HCT116 (cell line): ENCODE measurements around the gene DNAAF1. TPM values are rescaled to one million over a fixed set of nuclear protein-coding genes. Genes with fewer than 3 reads are reported as not detected.

Experiments used
- ATAC-seq: fragments of 200-7000 bp; cut with Tn5 transposase; 2 replicates; pipeline ENCODE4 v1.9.1; 2020; ENCODE audit warnings: mild to moderate bottlenecking, moderate library complexity
- BruUV-seq: library from RNA; stranded (reverse); fragments of 400-500 nt; replicated peaks from 2 replicates; lab custom pipeline; 2021; lab: Mats Ljungman, UMichigan
- CTCF ChIA-PET: fragments of 300-600 bp; sonication (Branson Sonifier 250); formaldehyde crosslinking; loops from one replicate; lab custom pipeline; 2021; ENCODE audit warnings: antibody characterized with exemption; lab: Charles Lee
- POLR2A ChIA-PET: fragments of 300-600, 350-600 bp; sonication (Branson Sonifier 250); formaldehyde crosslinking; loops from one replicate; lab custom pipeline; 2021; ENCODE audit warnings: antibody characterized with exemption; lab: Charles Lee
- RAD21 ChIA-PET, 2 experiments: fragments of 300-600 bp; sonication (Branson Sonifier 250); formaldehyde crosslinking; loops; one replicate each; lab custom pipeline; 2023; ENCODE audit warnings: low total read pairs in 2 of 2; ENCODE audit not compliant: uncharacterized antibody in 2 of 2, unreplicated experiment in 2 of 2, low non-redundant PET in 1 of 2; lab: Charles Lee
- DNase-seq: peaks from one replicate; pipeline ENCODE4 v3.0.0-alpha.2; 2010; ENCODE audit warnings: low read depth, low spot score
- H2AFZ ChIP-seq: fragments of 200-600 bp; shearing (Covaris generic), sonication (generic); 2 replicates; pipeline ENCODE4 v1.6.1; 2017; ENCODE audit warnings: low read depth, mixed run types, mixed read lengths, antibody characterized with exemption, low read length; ENCODE audit not compliant: poor library complexity, severe bottlenecking
- H3K27ac ChIP-seq: 2 replicates; pipeline ENCODE4 v1.5.1; 2012; ENCODE audit warnings: low read depth, low read length
- H3K27me3 ChIP-seq: fragments of 200-600 bp; sonication (generic); 2 replicates; pipeline ENCODE4 v1.6.1; 2016; ENCODE audit warnings: mixed run types, low read length, mixed read lengths; ENCODE audit not compliant: insufficient read depth
- H3K36me3 ChIP-seq, 2 experiments: fragments of 200-500 bp in 1 of 2; fragments of 200-600 bp in 1 of 2; sonication (Bioruptor generic) in 1 of 2; sonication (generic) in 1 of 2; 2 replicates each; pipeline versions ENCODE4 v1.5.1 to v1.6.1; 2014 to 2016; ENCODE audit warnings: low read length in 2 of 2, inconsistent platforms in 1 of 2, mixed read lengths in 1 of 2, mixed run types in 1 of 2; ENCODE audit not compliant: insufficient read depth in 2 of 2, control insufficient read depth in 1 of 2
- H3K4me1 ChIP-seq, 2 experiments: fragments of 200-600 bp in 1 of 2; sonication (generic) in 1 of 2; 2 replicates each; pipeline versions ENCODE4 v1.5.1 to v1.6.1; 2012 to 2017; ENCODE audit warnings: low read length in 2 of 2, inconsistent platforms in 1 of 2, mild to moderate bottlenecking in 1 of 2, mixed read lengths in 1 of 2, mixed run types in 1 of 2, moderate library complexity in 1 of 2; ENCODE audit not compliant: insufficient read depth in 2 of 2, control insufficient read depth in 1 of 2
- H3K4me2 ChIP-seq: fragments of 200-600 bp; sonication (generic); 2 replicates; pipeline ENCODE4 v1.6.1; 2017; ENCODE audit warnings: mixed run types, low read length, mixed read lengths
- H3K4me3 ChIP-seq, 2 experiments: fragments of 200-600 bp in 1 of 2; sonication (generic) in 1 of 2; replicated peaks in 1 of 2; 2 replicates each; pipeline ENCODE4 v1.5.1; 2011 to 2016; ENCODE audit warnings: low read length in 2 of 2, control low read depth in 1 of 2, low read depth in 1 of 2, mild to moderate bottlenecking in 1 of 2, mixed read lengths in 1 of 2, mixed run types in 1 of 2
- H3K79me2 ChIP-seq: fragments of 200-600 bp; sonication (generic); 2 replicates; pipeline ENCODE4 v1.6.1; 2017; ENCODE audit warnings: mild to moderate bottlenecking, mixed run types, low read length, moderate library complexity, mixed read lengths; ENCODE audit not compliant: insufficient read depth
- H3K9ac ChIP-seq: fragments of 200-600 bp; sonication (generic); 2 replicates; pipeline ENCODE4 v1.6.1; 2016; ENCODE audit warnings: low read length, mixed read lengths
- H3K9me2 ChIP-seq: fragments of 200-600 bp; sonication (generic), shearing (Covaris generic); 2 replicates; pipeline ENCODE4 v1.6.1; 2017; ENCODE audit warnings: mixed run types, mild to moderate bottlenecking, moderate library complexity; ENCODE audit not compliant: insufficient read depth
- H3K9me3 ChIP-seq, 2 experiments: fragments of 200-500 bp in 1 of 2; fragments of 200-600 bp in 1 of 2; sonication (Bioruptor generic) in 1 of 2; sonication (generic) in 1 of 2; 2 replicates each; pipeline ENCODE4 v1.6.1; 2014 to 2017; ENCODE audit warnings: low read length in 2 of 2, mixed read lengths in 2 of 2, inconsistent platforms in 1 of 2, low read depth in 1 of 2, mild to moderate bottlenecking in 1 of 2, mixed run types in 1 of 2, moderate library complexity in 1 of 2; ENCODE audit not compliant: control insufficient read depth in 1 of 2, insufficient read depth in 1 of 2
- H4K20me1 ChIP-seq: fragments of 200-600 bp; sonication (generic), shearing (Covaris generic); 2 replicates; pipeline ENCODE4 v1.6.1; 2017; ENCODE audit warnings: mixed run types, mild to moderate bottlenecking, moderate library complexity; ENCODE audit not compliant: insufficient read depth
- CBX3 ChIP-seq: IDR thresholded peaks from 2 replicates; pipeline ENCODE4 v1.6.1; 2012; ENCODE audit warnings: low read depth
- CEBPB ChIP-seq: IDR thresholded peaks from 2 replicates; pipeline ENCODE4 v1.6.1; 2012; ENCODE audit warnings: low read depth
- ELF1 ChIP-seq: IDR thresholded peaks from 2 replicates; pipeline ENCODE4 v1.6.1; 2012; ENCODE audit warnings: low read depth, borderline replicate concordance
- EZH2 ChIP-seq: fragments of 200-600 bp; sonication (generic); IDR thresholded peaks from 2 replicates; pipeline ENCODE4 v1.6.1; 2017; ENCODE audit warnings: antibody characterized with exemption, mixed run types
- EZH2phosphoT487 ChIP-seq: fragments of 200-600 bp; IDR thresholded peaks from 2 replicates; pipeline ENCODE4 v1.6.1; 2018; ENCODE audit warnings: antibody characterized with exemption, borderline replicate concordance
- FOSL1 ChIP-seq: IDR thresholded peaks from 2 replicates; pipeline ENCODE4 v1.6.1; 2012; ENCODE audit warnings: low read depth
- JUND ChIP-seq: IDR thresholded peaks from 2 replicates; pipeline ENCODE4 v1.6.1; 2012
- MAX ChIP-seq: IDR thresholded peaks from 2 replicates; pipeline ENCODE4 v1.6.1; 2012
- POLR2AphosphoS5 ChIP-seq: IDR thresholded peaks from 2 replicates; pipeline ENCODE4 v1.6.1; 2011; ENCODE audit warnings: mild to moderate bottlenecking, low read depth, low read length, moderate library complexity
- TCF7L2 ChIP-seq: IDR thresholded peaks from 2 replicates; pipeline ENCODE4 v1.7.0; 2011; ENCODE audit warnings: borderline replicate concordance, inconsistent platforms; ENCODE audit not compliant: insufficient read depth, insufficient read length; ENCODE audit errors: extremely low read depth
- intact Hi-C: fragments of 100-400 bp; cut with micrococcal nuclease; formaldehyde crosslinking; loops from 2 replicates; pipeline ENCODE4 v1.10.0; 2022
- total RNA-seq: library from RNA; stranded (reverse); gene quantifications from one replicate; pipeline ENCODE4 v1.2.1, GENCODE V29; 2021; ENCODE audit not compliant: unreplicated experiment
- TF ChIP-seq, protein P1 (sequence below): IDR thresholded peaks from 2 replicates; pipeline ENCODE4 v1.6.1; 2012; ENCODE audit warnings: low read depth
- TF ChIP-seq, protein P2 (sequence below), 3 experiments: fragments of 200-600 bp in 1 of 3; sonication (generic) in 1 of 3; IDR thresholded peaks in 2 of 3; conservative IDR thresholded peaks in 1 of 3; 2 replicates each; pipeline ENCODE4 v1.5.1; 2012 to 2017; ENCODE audit warnings: low read depth in 2 of 3, low read length in 2 of 3, antibody characterized with exemption in 1 of 3, borderline replicate concordance in 1 of 3, control low read depth in 1 of 3, mild to moderate bottlenecking in 1 of 3, mixed read lengths in 1 of 3, mixed run types in 1 of 3, moderate library complexity in 1 of 3; ENCODE audit not compliant: insufficient read depth in 1 of 3

Gene DNAAF1
- total RNA-seq, 1 experiment from 2014 or later: 0.30 TPM

GRCh38 chr16:84176192-84177053 lies 31.3 kb downstream of the DNAAF1 start:
- no peaks in the 10 kb centered on the region for H3K9me2 ChIP-seq
- H3K4me3 ChIP-seq: no peak overlapping the region
- ATAC-seq (peak; percentile 13; the same call in 1 of the 2 replicates), DNase-seq (no peak)
- no peaks in the 10 kb centered on the region for H4K20me1 ChIP-seq
- intact Hi-C loops: no loop called here
- ChIA-PET RAD21 (no interaction called here), CTCF (interaction anchor here (3.6 kb wide), 1 partner anchor 10 kb away, joined by 16 read pairs; the partner anchor contains the start of gene TAF1C), POLR2A (interaction anchor here (1.5 kb wide), 1 partner anchor 11 kb away, joined by 3 read pairs; the partner anchor contains the start of gene TAF1C)
- peaks cover 16 to 17% of the 10 kb centered on the region in 2 experiments; a peak in 3 of 4 replicates for H3K36me3 ChIP-seq
- peaks cover 0 to 18% of the 10 kb centered on the region in 2 experiments; a peak in 3 of 4 replicates for H3K4me1 ChIP-seq
- TF ChIP-seq POLR2AphosphoS5 (peak; percentile 35; the same call in 1 of the 2 replicates), JUND (no peak)
- no peaks in the 10 kb centered on the region for H3K27me3 ChIP-seq
- H3K79me2 ChIP-seq: no peaks in the 10 kb centered on the region
- no peak overlapping the region for H2AFZ ChIP-seq
- H3K27ac ChIP-seq: no peak overlapping the region
- H3K9me3 ChIP-seq: no peaks in the 10 kb centered on the region
- BruUV-seq: no TSS peak
- H3K9ac ChIP-seq: no peak overlapping the region
- no peak overlapping the region for H3K4me2 ChIP-seq

- H4K20me1 ChIP-seq: no peaks in the 10 kb centered on the region
- peak overlapping the region; percentile 2; the same call in 1 of the 2 replicates for H3K4me2 ChIP-seq
- H3K4me1 ChIP-seq: peaks cover 0 to 18% of the 10 kb centered on the region in 2 experiments; a peak in 3 of 4 replicates
- no peaks in the 10 kb centered on the region for H3K9me3 ChIP-seq
- H3K36me3 ChIP-seq: peaks cover 22 to 29% of the 10 kb centered on the region in 2 experiments; a peak in 3 of 4 replicates
- peaks cover 4% of the 10 kb centered on the region; the same call in 1 of the 2 replicates for H3K79me2 ChIP-seq
- RAD21 ChIA-PET: no interaction called here
- CTCF ChIA-PET: interaction anchor here (1.2 to 3.6 kb wide), 2 partner anchors 9 to 130 kb away, joined by 4 to 16 read pairs; partner anchors contain the start of gene TAF1C
- no peak overlapping the region for H3K9ac ChIP-seq
- POLR2A ChIA-PET: interaction anchor here (1.9 kb wide), 1 partner anchor 9 kb away, joined by 6 read pairs; the partner anchor contains the start of gene TAF1C
- ATAC-seq (no peak), DNase-seq (no peak)
- no peak overlapping the region for H3K4me3 ChIP-seq
- H3K27me3 ChIP-seq: no peaks in the 10 kb centered on the region
- BruUV-seq: no TSS peak
- no peak overlapping the region for H3K27ac ChIP-seq
- intact Hi-C loops: no loop called here
- H3K9me2 ChIP-seq: no peaks in the 10 kb centered on the region
- H2AFZ ChIP-seq: no peak overlapping the region
- no peak for TF ChIP-seq TCF7L2
- no peak for TF ChIP-seq MAX
- TF ChIP-seq, protein P1, sequence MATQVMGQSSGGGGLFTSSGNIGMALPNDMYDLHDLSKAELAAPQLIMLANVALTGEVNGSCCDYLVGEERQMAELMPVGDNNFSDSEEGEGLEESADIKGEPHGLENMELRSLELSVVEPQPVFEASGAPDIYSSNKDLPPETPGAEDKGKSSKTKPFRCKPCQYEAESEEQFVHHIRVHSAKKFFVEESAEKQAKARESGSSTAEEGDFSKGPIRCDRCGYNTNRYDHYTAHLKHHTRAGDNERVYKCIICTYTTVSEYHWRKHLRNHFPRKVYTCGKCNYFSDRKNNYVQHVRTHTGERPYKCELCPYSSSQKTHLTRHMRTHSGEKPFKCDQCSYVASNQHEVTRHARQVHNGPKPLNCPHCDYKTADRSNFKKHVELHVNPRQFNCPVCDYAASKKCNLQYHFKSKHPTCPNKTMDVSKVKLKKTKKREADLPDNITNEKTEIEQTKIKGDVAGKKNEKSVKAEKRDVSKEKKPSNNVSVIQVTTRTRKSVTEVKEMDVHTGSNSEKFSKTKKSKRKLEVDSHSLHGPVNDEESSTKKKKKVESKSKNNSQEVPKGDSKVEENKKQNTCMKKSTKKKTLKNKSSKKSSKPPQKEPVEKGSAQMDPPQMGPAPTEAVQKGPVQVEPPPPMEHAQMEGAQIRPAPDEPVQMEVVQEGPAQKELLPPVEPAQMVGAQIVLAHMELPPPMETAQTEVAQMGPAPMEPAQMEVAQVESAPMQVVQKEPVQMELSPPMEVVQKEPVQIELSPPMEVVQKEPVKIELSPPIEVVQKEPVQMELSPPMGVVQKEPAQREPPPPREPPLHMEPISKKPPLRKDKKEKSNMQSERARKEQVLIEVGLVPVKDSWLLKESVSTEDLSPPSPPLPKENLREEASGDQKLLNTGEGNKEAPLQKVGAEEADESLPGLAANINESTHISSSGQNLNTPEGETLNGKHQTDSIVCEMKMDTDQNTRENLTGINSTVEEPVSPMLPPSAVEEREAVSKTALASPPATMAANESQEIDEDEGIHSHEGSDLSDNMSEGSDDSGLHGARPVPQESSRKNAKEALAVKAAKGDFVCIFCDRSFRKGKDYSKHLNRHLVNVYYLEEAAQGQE: no peak
- no peak for TF ChIP-seq EZH2phosphoT487
- TF ChIP-seq JUND: no peak
- no peak for TF ChIP-seq CEBPB
- TF ChIP-seq, protein P2, sequence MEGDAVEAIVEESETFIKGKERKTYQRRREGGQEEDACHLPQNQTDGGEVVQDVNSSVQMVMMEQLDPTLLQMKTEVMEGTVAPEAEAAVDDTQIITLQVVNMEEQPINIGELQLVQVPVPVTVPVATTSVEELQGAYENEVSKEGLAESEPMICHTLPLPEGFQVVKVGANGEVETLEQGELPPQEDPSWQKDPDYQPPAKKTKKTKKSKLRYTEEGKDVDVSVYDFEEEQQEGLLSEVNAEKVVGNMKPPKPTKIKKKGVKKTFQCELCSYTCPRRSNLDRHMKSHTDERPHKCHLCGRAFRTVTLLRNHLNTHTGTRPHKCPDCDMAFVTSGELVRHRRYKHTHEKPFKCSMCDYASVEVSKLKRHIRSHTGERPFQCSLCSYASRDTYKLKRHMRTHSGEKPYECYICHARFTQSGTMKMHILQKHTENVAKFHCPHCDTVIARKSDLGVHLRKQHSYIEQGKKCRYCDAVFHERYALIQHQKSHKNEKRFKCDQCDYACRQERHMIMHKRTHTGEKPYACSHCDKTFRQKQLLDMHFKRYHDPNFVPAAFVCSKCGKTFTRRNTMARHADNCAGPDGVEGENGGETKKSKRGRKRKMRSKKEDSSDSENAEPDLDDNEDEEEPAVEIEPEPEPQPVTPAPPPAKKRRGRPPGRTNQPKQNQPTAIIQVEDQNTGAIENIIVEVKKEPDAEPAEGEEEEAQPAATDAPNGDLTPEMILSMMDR (IDR thresholded peaks at IDR 0.05 in 2 of 3, conservative IDR thresholded peaks at IDR 0.05 in 1 of 3; ENCODE audit: borderline replicate concordance in 1 of 3, insufficient read depth in 1 of 3, low read depth in 2 of 3, low read length in 2 of 3): no peak
- no peak for TF ChIP-seq ELF1
- TF ChIP-seq FOSL1: no peak
- TF ChIP-seq CBX3: no peak
- no peak for TF ChIP-seq POLR2AphosphoS5
- no peak for TF ChIP-seq EZH2
These were observed 32.6 kb downstream of the DNAAF1 start for GRCh38 chr16:84177741-84178073.
